Body of pancreas (tissue), 4 donors: ENCODE data around the gene PMF1.

Experiments used
- CTCF ChIP-seq, 7 experiments: fragments of 450-650 bp in 4 of 7; fragments of 200-600 bp in 3 of 7; sonication (generic) in 3 of 7; IDR thresholded peaks; one replicate each; pipeline ENCODE4 v1.5.1; 2016 to 2019; ENCODE audit warnings: antibody characterized with exemption in 7 of 7
- POLR2A ChIP-seq, 3 donors: fragments of 450-650 bp; IDR thresholded peaks; one replicate each; pipeline ENCODE4 v1.6.1; 2016; ENCODE audit warnings: antibody characterized with exemption in 3 of 3, mild to moderate bottlenecking in 2 of 3

- TF ChIP-seq CTCF (IDR thresholded peaks at IDR 0.05), result no peak
- no peak for TF ChIP-seq POLR2A (IDR thresholded peaks at IDR 0.05)
Measured at GRCh38 chr1:156176610-156177210, 36.1 kb upstream of the PMF1 start.
